Parathyroid adenoma (tissue), 2 donors: ENCODE measurements around the gene COL15A1.

Experiments used
- H2AFZ ChIP-seq: fragments of 300-600 bp; sonication (generic); one replicate; pipeline ENCODE4 v1.7.0; 2017; ENCODE audit warnings: antibody characterized with exemption, mild to moderate bottlenecking
- H3K27ac ChIP-seq: fragments of 300-600 bp; sonication (generic); one replicate; pipeline ENCODE4 v1.7.0; 2017
- H3K27me3 ChIP-seq: fragments of 300-600 bp; sonication (generic); one replicate; pipeline ENCODE4 v1.7.0; 2017; ENCODE audit warnings: low read length; ENCODE audit not compliant: control insufficient read depth, insufficient read depth
- H3K36me3 ChIP-seq: fragments of 300-600 bp; sonication (generic); one replicate; pipeline ENCODE4 v1.7.0; 2017; ENCODE audit warnings: low read length; ENCODE audit not compliant: control insufficient read depth, insufficient read depth
- H3K4me1 ChIP-seq: fragments of 300-600 bp; sonication (generic); one replicate; pipeline ENCODE4 v1.7.0; 2017; ENCODE audit warnings: control low read depth
- H3K4me2 ChIP-seq: fragments of 300-600 bp; sonication (generic); one replicate; pipeline ENCODE4 v1.7.0; 2017; ENCODE audit warnings: low read length
- H3K4me3 ChIP-seq: fragments of 300-600 bp; sonication (generic); one replicate; pipeline ENCODE4 v1.7.0; 2017; ENCODE audit warnings: low read depth, low read length
- H3K79me2 ChIP-seq: fragments of 300-600 bp; sonication (generic); one replicate; pipeline ENCODE4 v1.7.0; 2017; ENCODE audit warnings: control low read depth
- H3K9ac ChIP-seq: fragments of 300-600 bp; sonication (generic); one replicate; pipeline ENCODE4 v1.7.0; 2017; ENCODE audit warnings: mild to moderate bottlenecking
- H3K9me3 ChIP-seq: fragments of 300-600 bp; sonication (generic); one replicate; pipeline ENCODE4 v1.7.0; 2017; ENCODE audit warnings: low read length; ENCODE audit not compliant: control insufficient read depth
- TF ChIP-seq, protein P1 (sequence below): fragments of 300-600 bp; sonication (generic); IDR thresholded peaks from one replicate; pipeline ENCODE4 v1.7.0; 2017; ENCODE audit warnings: antibody characterized with exemption, mild to moderate bottlenecking
- donor health status: primary hyperparathyroidism.

Gene COL15A1

DNA sequence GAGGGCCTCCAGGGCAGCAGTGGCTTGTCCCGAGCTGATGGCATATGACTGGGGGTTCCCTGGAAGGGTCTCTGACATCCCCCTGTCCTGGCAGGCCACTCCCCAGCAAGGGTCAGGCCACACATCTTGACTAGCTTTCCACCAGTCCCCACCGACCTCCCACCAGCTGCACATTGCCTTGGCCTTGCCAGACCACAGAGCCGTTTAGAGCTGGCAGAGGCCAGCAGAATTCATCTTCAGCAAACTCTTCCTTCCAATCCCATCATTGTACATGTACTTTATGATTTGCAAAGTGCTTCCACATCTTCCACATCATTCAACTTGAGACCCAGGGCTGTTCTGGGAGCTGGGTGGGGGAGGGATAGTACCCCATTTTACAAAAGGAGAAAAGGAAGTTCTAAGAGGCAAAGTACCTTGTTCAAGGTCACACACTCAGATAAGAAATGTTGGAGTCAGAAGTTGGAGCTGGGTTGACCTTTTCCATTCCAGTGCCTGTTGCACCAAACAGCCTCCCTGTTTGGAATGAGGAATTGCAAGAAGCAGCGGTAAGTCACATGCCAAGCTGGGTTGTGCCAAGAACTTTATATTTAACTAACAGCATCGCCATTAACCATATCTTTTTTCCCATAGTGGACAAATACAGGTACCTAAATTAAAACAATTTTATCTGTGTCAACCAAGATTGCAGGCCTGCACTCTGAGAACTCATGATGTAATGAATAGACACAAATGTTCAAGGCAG, 25.8 kb upstream of the COL15A1 start:
- no peaks in the 10 kb centered on the region for H3K27me3 ChIP-seq
- H3K4me2 ChIP-seq: no peak overlapping the region
- H3K36me3 ChIP-seq: no peaks in the 10 kb centered on the region
- H3K79me2 ChIP-seq: no peaks in the 10 kb centered on the region
- no peaks in the 10 kb centered on the region for H3K4me1 ChIP-seq
- no peak overlapping the region for H2AFZ ChIP-seq
- H3K4me3 ChIP-seq: no peak overlapping the region
- no peak overlapping the region for H3K27ac ChIP-seq
- H3K9ac ChIP-seq: no peak overlapping the region
- TF ChIP-seq, protein P1, sequence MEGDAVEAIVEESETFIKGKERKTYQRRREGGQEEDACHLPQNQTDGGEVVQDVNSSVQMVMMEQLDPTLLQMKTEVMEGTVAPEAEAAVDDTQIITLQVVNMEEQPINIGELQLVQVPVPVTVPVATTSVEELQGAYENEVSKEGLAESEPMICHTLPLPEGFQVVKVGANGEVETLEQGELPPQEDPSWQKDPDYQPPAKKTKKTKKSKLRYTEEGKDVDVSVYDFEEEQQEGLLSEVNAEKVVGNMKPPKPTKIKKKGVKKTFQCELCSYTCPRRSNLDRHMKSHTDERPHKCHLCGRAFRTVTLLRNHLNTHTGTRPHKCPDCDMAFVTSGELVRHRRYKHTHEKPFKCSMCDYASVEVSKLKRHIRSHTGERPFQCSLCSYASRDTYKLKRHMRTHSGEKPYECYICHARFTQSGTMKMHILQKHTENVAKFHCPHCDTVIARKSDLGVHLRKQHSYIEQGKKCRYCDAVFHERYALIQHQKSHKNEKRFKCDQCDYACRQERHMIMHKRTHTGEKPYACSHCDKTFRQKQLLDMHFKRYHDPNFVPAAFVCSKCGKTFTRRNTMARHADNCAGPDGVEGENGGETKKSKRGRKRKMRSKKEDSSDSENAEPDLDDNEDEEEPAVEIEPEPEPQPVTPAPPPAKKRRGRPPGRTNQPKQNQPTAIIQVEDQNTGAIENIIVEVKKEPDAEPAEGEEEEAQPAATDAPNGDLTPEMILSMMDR: no peak
- H3K9me3 ChIP-seq: no peaks in the 10 kb centered on the region

DNA sequence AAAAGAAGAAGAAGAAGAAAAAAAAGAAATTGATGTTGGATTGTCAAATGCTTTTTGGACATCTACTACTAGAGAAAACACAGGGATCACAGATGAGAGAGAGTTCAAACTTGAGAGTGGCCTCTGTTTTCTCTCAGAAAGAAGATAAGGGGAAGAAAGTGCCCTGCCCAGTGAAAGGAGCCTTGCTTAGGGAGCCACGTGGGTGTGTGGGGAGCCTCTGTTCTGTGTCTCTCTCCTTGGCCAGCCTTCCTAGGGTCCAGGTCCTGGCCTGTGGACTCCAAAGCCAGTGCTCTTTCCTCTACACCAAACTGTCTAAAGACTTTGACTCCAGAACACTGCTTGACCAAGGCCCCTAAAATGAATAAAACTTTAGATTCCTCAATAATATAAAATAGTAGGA, 22.0 kb upstream of the COL15A1 start:
- Histone ChIP-seq H3K27ac (no peak overlapping the region), H3K9me3 (no peaks in the 10 kb centered on the region), H3K27me3 (no peaks in the 10 kb centered on the region), H3K9ac (no peak overlapping the region), H3K4me1 (no peaks in the 10 kb centered on the region), H3K4me3 (no peak overlapping the region), H3K36me3 (no peaks in the 10 kb centered on the region), H2AFZ (no peak overlapping the region), H3K4me2 (no peak overlapping the region), H3K79me2 (no peaks in the 10 kb centered on the region)
- TF ChIP-seq, protein P1: no peak

DNA sequence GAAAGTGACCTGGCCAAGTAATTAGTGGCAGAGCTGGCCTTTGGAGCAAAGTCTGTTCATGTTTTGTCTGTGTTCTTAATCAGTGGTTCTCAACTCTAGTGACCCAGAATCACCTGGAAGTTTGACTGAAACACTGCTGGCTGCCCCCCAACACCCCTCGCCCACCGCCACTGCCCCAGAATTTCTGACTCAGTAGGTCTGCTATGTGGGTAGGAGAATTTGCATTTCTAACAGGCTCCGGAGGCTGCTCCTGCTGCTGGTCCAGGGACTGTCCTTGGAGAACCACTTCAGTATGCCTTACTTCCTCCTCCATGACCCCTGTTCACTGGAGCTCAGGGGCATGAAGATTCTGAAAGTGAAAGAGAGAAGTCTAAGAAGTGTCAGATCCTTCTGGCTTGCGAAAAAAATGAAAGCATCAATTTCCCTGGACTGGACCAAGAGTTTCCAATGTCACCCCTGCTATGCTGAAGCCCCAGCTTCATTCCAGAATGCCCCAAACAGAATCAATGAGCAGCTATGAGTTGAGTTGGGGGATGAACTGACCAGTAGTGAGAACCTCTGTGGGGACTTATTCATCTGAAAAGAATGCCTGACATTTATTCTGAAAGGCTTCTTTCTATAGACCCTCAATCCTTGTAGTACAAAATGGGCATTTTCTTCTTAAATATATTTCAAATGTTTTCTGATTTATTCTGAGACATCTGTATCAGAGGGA, 20.8 kb upstream of the COL15A1 start:
- H3K9ac ChIP-seq: no peak overlapping the region
- no peak overlapping the region for H3K4me3 ChIP-seq
- H3K27ac ChIP-seq: no peak overlapping the region
- H3K79me2 ChIP-seq: no peaks in the 10 kb centered on the region
- H2AFZ ChIP-seq: no peak overlapping the region
- no peak overlapping the region for H3K4me2 ChIP-seq
- no peaks in the 10 kb centered on the region for H3K27me3 ChIP-seq
- no peaks in the 10 kb centered on the region for H3K36me3 ChIP-seq
- TF ChIP-seq, protein P1: no peak
- H3K9me3 ChIP-seq: no peaks in the 10 kb centered on the region
- no peaks in the 10 kb centered on the region for H3K4me1 ChIP-seq

DNA sequence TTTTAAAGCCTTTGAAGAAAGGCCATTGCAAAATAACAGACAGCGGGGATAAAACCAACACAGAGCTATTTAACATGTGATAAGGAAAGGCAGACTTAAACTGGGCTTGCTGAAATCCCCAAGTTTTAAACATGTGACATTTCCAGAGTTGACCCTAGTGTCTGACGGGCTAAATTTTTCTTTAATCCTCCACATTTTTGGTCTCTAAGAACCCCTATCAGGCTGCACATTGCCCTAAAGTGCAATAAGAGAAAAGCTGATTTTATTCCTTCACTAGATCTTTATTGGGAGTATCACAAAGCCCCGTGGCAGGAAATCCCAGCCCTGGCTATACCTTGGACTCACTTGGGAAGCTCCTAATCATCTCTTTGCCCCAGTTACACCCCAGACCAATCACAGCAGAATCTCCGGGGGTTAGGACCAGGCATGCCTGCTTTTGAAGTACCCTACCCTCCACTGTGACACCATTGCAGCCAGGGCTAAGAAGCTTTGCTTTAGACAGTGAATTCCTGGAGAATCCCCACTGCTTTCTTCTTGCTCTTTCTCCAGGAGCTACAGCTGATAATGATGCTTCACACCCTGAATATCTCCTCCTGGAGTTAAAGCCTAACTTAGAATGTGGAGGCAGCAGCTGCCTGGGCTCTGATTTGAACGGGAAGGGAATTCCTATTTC, 20.1 kb upstream of the COL15A1 start:
- Histone ChIP-seq H3K27ac (no peak overlapping the region), H3K9ac (no peak overlapping the region), H3K27me3 (no peaks in the 10 kb centered on the region), H2AFZ (no peak overlapping the region), H3K9me3 (no peaks in the 10 kb centered on the region), H3K79me2 (no peaks in the 10 kb centered on the region), H3K36me3 (no peaks in the 10 kb centered on the region), H3K4me1 (no peaks in the 10 kb centered on the region), H3K4me2 (no peak overlapping the region), H3K4me3 (no peak overlapping the region)
- TF ChIP-seq, protein P1: no peak
